SK-N-SH treated with all-trans-retinoic acid at 6 μM for 48 hours (cell line): ENCODE data around the gene TIMM23.

Source experiments
- ATAC-seq: fragments of 200-7000 bp; cut with Tn5 transposase; 3 replicates; pipeline ENCODE4 v1.9.1; 2020; ENCODE audit warnings: mild to moderate bottlenecking, moderate library complexity
- ARNTL ChIP-seq: fragments of 450-650 bp; formaldehyde crosslinking; IDR thresholded peaks from 2 replicates; pipeline ENCODE4 v1.5.0; 2020; ENCODE audit warnings: low read depth, mild to moderate bottlenecking, moderate library complexity, borderline replicate concordance
- BACH2 ChIP-seq: fragments of 250-450 bp; sonication (Bioruptor Pico); IDR thresholded peaks from 2 replicates; pipeline ENCODE4 v1.9.0; 2021; ENCODE audit warnings: mild to moderate bottlenecking, borderline replicate concordance
- CSDC2 ChIP-seq: fragments of 250-450 bp; sonication (Bioruptor Pico); IDR thresholded peaks from 2 replicates; pipeline ENCODE4 v1.5.0; 2020; ENCODE audit warnings: mild to moderate bottlenecking, moderate library complexity
- ESRRG ChIP-seq: fragments of 250-450 bp; sonication (Bioruptor Pico); IDR thresholded peaks from 2 replicates; pipeline ENCODE4 v1.6.1; 2021; ENCODE audit warnings: mild to moderate bottlenecking
- GLIS3 ChIP-seq: fragments of 250-450 bp; sonication (Bioruptor Pico); IDR thresholded peaks from 2 replicates; pipeline ENCODE4 v1.5.0; 2020; ENCODE audit warnings: mild to moderate bottlenecking, moderate library complexity
- ISL1 ChIP-seq: fragments of 250-450 bp; sonication (Bioruptor Pico); IDR thresholded peaks from 2 replicates; pipeline ENCODE4 v2.1.2; 2022; ENCODE audit warnings: mild to moderate bottlenecking, moderate library complexity
- OSR1 ChIP-seq: fragments of 250-450 bp; sonication (Bioruptor Pico); IDR thresholded peaks from 2 replicates; pipeline ENCODE4 v1.8.0; 2022; ENCODE audit warnings: moderate library complexity, mild to moderate bottlenecking, inconsistent platforms
- PPARA ChIP-seq: fragments of 250-450 bp; sonication (Bioruptor Pico); IDR thresholded peaks from 2 replicates; pipeline ENCODE4 v1.5.0; 2020; ENCODE audit warnings: mild to moderate bottlenecking, borderline replicate concordance
- RARB ChIP-seq: fragments of 250-450 bp; sonication (Bioruptor Pico); IDR thresholded peaks from 2 replicates; pipeline ENCODE4 v1.8.0; 2021; ENCODE audit warnings: mild to moderate bottlenecking, moderate library complexity
- SNAI2 ChIP-seq: fragments of 250-450 bp; sonication (Bioruptor Pico); IDR thresholded peaks from 2 replicates; pipeline ENCODE4 v1.5.0; 2020; ENCODE audit warnings: mild to moderate bottlenecking, moderate library complexity
- TCF4 ChIP-seq: fragments of 250-450 bp; sonication (Bioruptor Pico); IDR thresholded peaks from 2 replicates; pipeline ENCODE4 v1.8.0; 2021; ENCODE audit warnings: mild to moderate bottlenecking, moderate library complexity, borderline replicate concordance
- TOX ChIP-seq: fragments of 250-450 bp; sonication (Bioruptor Pico); IDR thresholded peaks from 2 replicates; pipeline ENCODE4 v1.8.0; 2021; ENCODE audit warnings: mild to moderate bottlenecking, moderate library complexity, borderline replicate concordance
- ZC3H10 ChIP-seq: fragments of 250-450 bp; sonication (Bioruptor Pico); IDR thresholded peaks from 2 replicates; pipeline ENCODE4 v1.5.1; 2021; ENCODE audit warnings: mild to moderate bottlenecking, moderate library complexity
- ZFP3 ChIP-seq: fragments of 250-450 bp; sonication (Bioruptor Pico); IDR thresholded peaks from 2 replicates; pipeline ENCODE4 v1.5.0; 2020; ENCODE audit warnings: mild to moderate bottlenecking, moderate library complexity
- ZFP30 ChIP-seq: fragments of 450-650 bp; formaldehyde crosslinking; IDR thresholded peaks from 2 replicates; pipeline ENCODE4 v1.5.0; 2022; ENCODE audit warnings: mild to moderate bottlenecking, moderate library complexity
- ZNF565 ChIP-seq: fragments of 450-650 bp; formaldehyde crosslinking; conservative IDR thresholded peaks from 2 replicates; pipeline ENCODE4 v1.5.0; 2020; ENCODE audit warnings: low read depth, mild to moderate bottlenecking, moderate library complexity
- ZNF70 ChIP-seq: fragments of 450-650 bp; formaldehyde crosslinking; IDR thresholded peaks from 2 replicates; pipeline ENCODE4 v1.5.0; 2020; ENCODE audit warnings: mild to moderate bottlenecking, moderate library complexity
- ZNF8 ChIP-seq: fragments of 450-650 bp; formaldehyde crosslinking; IDR thresholded peaks from 2 replicates; pipeline ENCODE4 v1.5.0; 2020; ENCODE audit warnings: mild to moderate bottlenecking, moderate library complexity
- TF ChIP-seq, protein P1 (sequence below): fragments of 250-450 bp; sonication (Bioruptor Pico); IDR thresholded peaks from 2 replicates; pipeline ENCODE4 v1.5.1; 2020; ENCODE audit warnings: low read depth, mild to moderate bottlenecking, moderate library complexity
- TF ChIP-seq, protein P2 (sequence below): fragments of 250-450 bp; sonication (Bioruptor Pico); IDR thresholded peaks from 2 replicates; pipeline ENCODE4 v1.8.0; 2020; ENCODE audit warnings: mild to moderate bottlenecking, moderate library complexity, borderline replicate concordance
- TF ChIP-seq, protein P3 (sequence below): fragments of 250-450 bp; sonication (Bioruptor Pico); IDR thresholded peaks from 2 replicates; pipeline ENCODE4 v1.5.0; 2020; ENCODE audit warnings: mild to moderate bottlenecking, moderate library complexity
- TF ChIP-seq, protein P4 (sequence below): fragments of 250-450 bp; sonication (Bioruptor Pico); IDR thresholded peaks from 2 replicates; pipeline ENCODE4 v1.5.1; 2021; ENCODE audit warnings: mild to moderate bottlenecking, moderate library complexity
- TF ChIP-seq, protein P5 (sequence below): fragments of 250-450 bp; sonication (Bioruptor Pico); IDR thresholded peaks from 2 replicates; pipeline ENCODE4 v1.8.0; 2021; ENCODE audit warnings: low read depth, mild to moderate bottlenecking, moderate library complexity, borderline replicate concordance

The TIMM23 gene

DNA sequence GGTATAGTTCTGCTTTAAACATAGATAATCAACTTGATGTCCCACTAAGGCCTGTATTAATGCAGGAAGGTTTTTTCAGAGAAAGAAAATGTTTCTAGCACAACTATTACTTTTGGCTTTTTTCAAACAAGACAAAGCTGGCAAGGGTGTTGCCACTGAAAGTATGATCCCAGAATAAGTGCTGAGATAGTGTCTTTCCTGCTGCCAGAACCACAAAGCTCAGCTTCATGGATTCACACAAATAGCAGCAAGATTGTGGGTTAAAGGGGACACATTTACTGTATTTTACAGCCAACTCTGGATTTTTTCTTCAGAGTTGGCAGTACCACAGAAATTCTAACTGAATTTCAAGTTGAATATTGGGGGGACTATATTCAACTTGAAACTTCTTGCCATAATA, 53.8 kb downstream of the TIMM23 start:
- no peak for ATAC-seq
- TF ChIP-seq TOX (CRISPR knock-in tag) (no peak), GLIS3 (no peak), ARNTL (CRISPR knock-in tag) (no peak), SNAI2 (CRISPR knock-in tag) (no peak), OSR1 (CRISPR knock-in tag) (no peak), ZNF70 (CRISPR knock-in tag) (no peak), ZNF565 (CRISPR knock-in tag) (no peak), RARB (CRISPR knock-in tag) (no peak), PPARA (CRISPR knock-in tag) (no peak), CSDC2 (CRISPR knock-in tag) (no peak), ZNF8 (CRISPR knock-in tag) (no peak), ZFP3 (CRISPR knock-in tag) (no peak), ISL1 (CRISPR knock-in tag) (no peak), BACH2 (CRISPR knock-in tag) (no peak), ZFP30 (CRISPR knock-in tag) (no peak), TCF4 (CRISPR knock-in tag) (no peak)
- TF ChIP-seq, protein P1, sequence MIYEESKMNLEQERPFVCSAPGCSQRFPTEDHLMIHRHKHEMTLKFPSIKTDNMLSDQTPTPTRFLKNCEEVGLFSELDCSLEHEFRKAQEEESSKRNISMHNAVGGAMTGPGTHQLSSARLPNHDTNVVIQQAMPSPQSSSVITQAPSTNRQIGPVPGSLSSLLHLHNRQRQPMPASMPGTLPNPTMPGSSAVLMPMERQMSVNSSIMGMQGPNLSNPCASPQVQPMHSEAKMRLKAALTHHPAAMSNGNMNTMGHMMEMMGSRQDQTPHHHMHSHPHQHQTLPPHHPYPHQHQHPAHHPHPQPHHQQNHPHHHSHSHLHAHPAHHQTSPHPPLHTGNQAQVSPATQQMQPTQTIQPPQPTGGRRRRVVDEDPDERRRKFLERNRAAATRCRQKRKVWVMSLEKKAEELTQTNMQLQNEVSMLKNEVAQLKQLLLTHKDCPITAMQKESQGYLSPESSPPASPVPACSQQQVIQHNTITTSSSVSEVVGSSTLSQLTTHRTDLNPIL = no peak
- TF ChIP-seq, protein P2, sequence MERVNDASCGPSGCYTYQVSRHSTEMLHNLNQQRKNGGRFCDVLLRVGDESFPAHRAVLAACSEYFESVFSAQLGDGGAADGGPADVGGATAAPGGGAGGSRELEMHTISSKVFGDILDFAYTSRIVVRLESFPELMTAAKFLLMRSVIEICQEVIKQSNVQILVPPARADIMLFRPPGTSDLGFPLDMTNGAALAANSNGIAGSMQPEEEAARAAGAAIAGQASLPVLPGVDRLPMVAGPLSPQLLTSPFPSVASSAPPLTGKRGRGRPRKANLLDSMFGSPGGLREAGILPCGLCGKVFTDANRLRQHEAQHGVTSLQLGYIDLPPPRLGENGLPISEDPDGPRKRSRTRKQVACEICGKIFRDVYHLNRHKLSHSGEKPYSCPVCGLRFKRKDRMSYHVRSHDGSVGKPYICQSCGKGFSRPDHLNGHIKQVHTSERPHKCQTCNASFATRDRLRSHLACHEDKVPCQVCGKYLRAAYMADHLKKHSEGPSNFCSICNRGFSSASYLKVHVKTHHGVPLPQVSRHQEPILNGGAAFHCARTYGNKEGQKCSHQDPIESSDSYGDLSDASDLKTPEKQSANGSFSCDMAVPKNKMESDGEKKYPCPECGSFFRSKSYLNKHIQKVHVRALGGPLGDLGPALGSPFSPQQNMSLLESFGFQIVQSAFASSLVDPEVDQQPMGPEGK (CRISPR knock-in tag) = no peak
- TF ChIP-seq, protein P3, sequence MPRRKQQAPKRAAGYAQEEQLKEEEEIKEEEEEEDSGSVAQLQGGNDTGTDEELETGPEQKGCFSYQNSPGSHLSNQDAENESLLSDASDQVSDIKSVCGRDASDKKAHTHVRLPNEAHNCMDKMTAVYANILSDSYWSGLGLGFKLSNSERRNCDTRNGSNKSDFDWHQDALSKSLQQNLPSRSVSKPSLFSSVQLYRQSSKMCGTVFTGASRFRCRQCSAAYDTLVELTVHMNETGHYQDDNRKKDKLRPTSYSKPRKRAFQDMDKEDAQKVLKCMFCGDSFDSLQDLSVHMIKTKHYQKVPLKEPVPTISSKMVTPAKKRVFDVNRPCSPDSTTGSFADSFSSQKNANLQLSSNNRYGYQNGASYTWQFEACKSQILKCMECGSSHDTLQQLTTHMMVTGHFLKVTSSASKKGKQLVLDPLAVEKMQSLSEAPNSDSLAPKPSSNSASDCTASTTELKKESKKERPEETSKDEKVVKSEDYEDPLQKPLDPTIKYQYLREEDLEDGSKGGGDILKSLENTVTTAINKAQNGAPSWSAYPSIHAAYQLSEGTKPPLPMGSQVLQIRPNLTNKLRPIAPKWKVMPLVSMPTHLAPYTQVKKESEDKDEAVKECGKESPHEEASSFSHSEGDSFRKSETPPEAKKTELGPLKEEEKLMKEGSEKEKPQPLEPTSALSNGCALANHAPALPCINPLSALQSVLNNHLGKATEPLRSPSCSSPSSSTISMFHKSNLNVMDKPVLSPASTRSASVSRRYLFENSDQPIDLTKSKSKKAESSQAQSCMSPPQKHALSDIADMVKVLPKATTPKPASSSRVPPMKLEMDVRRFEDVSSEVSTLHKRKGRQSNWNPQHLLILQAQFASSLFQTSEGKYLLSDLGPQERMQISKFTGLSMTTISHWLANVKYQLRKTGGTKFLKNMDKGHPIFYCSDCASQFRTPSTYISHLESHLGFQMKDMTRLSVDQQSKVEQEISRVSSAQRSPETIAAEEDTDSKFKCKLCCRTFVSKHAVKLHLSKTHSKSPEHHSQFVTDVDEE (CRISPR knock-in tag) = no peak
- TF ChIP-seq, protein P4, sequence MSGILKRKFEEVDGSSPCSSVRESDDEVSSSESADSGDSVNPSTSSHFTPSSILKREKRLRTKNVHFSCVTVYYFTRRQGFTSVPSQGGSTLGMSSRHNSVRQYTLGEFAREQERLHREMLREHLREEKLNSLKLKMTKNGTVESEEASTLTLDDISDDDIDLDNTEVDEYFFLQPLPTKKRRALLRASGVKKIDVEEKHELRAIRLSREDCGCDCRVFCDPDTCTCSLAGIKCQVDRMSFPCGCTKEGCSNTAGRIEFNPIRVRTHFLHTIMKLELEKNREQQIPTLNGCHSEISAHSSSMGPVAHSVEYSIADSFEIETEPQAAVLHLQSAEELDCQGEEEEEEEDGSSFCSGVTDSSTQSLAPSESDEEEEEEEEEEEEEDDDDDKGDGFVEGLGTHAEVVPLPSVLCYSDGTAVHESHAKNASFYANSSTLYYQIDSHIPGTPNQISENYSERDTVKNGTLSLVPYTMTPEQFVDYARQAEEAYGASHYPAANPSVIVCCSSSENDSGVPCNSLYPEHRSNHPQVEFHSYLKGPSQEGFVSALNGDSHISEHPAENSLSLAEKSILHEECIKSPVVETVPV = no peak

DNA sequence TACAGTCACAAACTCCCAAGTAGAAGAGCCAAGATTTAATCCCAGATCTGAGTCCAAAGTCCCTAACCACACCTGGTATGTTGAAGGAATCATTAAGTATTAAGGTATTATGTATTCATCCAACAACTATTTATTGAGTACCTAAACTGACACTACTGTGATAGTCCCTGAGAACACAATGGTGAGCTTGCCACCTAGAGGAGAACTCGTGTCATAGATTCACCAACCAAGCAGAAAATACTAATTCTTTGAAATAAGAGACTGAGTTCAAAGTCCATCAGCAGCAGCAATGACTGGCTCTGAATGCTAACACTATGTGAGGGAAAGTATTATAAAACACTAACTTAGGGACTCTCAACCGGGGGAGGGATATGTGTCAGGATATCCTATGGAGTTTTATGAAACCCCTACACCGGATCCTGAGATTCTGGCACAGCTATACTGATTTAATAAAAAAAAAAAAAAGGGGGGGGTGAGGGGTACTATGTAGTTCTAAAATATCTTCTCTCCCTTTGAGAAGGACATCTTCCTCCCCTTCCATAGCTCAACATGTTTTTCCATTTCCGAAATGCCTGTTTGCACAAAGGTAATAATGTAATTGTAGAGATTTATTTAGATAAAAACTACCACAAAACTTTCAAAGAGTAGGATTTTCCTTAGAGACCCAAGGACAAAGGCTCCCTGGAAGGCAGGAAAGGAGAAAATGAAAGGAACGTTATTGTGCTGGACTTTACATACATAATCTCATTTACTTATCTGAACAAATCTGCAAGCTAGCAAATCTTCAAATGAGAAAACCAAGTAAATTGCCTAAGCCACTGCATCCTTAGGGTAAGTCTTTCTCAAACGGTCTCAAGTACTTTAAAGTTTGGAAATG, 56.5 kb downstream of the TIMM23 start:
- peak; percentile 59 for ATAC-seq
- TF ChIP-seq CSDC2 (CRISPR knock-in tag) (no peak), GLIS3 (no peak), BACH2 (CRISPR knock-in tag) (no peak)

DNA sequence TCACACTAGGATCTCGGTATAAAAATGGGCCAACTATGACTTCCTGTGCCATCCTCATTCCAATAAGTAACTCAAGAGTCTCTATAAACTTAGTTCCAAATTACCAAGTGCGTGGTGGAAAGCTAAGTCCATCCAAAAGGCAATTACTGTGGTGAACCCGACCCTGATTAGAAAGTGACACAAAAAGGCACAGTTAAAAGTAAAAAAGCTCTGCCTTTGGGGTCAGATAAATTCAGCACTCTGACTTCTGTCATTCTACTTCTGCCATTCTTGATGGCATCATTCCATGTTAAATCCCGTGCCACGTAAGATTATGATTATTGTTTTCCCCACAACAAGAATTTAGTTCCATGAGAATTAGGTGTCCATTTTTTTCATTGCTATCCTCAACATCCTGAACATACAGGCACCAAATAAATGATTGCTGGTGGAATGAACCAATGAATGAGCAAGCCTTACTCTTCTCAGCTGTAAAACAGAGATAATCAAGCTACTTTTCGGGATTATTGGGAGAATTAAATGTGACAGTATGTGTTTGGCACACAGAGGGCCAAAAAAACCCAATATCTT, 57.3 kb downstream of the TIMM23 start:
- ATAC-seq = no peak
- TF ChIP-seq ESRRG (CRISPR knock-in tag) (no peak), ZFP30 (CRISPR knock-in tag) (no peak), CSDC2 (CRISPR knock-in tag) (no peak), ZFP3 (CRISPR knock-in tag) (no peak), ZC3H10 (CRISPR knock-in tag) (no peak)
- TF ChIP-seq, protein P5, sequence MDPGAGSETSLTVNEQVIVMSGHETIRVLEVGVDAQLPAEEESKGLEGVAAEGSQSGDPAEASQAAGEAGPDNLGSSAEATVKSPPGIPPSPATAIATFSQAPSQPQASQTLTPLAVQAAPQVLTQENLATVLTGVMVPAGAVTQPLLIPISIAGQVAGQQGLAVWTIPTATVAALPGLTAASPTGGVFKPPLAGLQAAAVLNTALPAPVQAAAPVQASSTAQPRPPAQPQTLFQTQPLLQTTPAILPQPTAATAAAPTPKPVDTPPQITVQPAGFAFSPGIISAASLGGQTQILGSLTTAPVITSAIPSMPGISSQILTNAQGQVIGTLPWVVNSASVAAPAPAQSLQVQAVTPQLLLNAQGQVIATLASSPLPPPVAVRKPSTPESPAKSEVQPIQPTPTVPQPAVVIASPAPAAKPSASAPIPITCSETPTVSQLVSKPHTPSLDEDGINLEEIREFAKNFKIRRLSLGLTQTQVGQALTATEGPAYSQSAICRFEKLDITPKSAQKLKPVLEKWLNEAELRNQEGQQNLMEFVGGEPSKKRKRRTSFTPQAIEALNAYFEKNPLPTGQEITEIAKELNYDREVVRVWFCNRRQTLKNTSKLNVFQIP = no peak
